Fibroblast of skin of back (primary cell): ENCODE data around the gene FGF12.

ENCODE experiments used
- DNase-seq: peaks from one replicate; pipeline ENCODE4 v3.0.0-alpha.2; 2013

FGF12 gene

DNA sequence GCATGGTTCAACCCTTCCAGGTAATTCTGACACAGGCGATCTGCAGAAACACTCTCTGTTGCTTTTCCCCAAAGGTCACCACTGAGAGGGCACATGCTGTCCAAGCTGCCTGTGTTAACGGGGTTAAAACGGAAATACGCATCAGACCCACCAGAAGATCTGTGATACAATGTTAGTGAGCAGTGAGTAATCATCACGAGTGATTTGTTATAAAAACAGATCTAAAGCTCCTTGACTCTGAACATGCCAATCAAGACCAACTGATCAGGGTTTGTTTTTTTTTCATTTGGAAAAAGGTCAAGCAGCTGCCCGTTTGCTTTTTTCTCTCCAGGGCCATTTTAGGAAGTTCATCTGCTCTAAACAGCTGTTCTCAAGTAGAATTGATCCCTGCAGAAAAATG, 43.2 kb downstream of the FGF12 start:
- no peak for DNase-seq

- DNase-seq, result no peak
Measured at GRCh38 chr3:192675958-192676649, 51.2 kb downstream of the FGF12 start.

GRCh38 chr3:192655628-192656027, 71.7 kb downstream of the FGF12 start:
- no peak for DNase-seq

DNA sequence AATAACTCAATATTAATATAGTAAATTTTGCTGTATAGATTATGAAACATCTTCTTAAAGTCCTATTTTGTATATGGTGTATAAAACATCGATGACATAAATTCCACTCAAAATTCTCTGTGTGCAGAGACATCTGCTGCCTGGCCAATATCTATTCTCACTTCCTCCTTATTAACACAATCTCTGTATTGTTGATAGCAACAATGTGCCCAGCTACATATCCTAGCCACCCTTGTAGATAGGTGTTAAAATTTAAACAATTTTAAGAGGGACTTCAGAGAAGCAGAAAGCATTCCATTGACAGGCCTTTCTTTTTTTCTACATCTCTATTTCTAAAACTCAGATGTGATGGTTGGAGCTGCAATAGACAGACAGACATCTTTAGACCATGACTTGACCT, 72.3 kb downstream of the FGF12 start:
- no peak for DNase-seq

GRCh38 chr3:192653862-192654261, 73.5 kb downstream of the FGF12 start:
- no peak for DNase-seq

- no peak for DNase-seq
Measured at GRCh38 chr3:192652727-192653126, 74.6 kb downstream of the FGF12 start.

DNA sequence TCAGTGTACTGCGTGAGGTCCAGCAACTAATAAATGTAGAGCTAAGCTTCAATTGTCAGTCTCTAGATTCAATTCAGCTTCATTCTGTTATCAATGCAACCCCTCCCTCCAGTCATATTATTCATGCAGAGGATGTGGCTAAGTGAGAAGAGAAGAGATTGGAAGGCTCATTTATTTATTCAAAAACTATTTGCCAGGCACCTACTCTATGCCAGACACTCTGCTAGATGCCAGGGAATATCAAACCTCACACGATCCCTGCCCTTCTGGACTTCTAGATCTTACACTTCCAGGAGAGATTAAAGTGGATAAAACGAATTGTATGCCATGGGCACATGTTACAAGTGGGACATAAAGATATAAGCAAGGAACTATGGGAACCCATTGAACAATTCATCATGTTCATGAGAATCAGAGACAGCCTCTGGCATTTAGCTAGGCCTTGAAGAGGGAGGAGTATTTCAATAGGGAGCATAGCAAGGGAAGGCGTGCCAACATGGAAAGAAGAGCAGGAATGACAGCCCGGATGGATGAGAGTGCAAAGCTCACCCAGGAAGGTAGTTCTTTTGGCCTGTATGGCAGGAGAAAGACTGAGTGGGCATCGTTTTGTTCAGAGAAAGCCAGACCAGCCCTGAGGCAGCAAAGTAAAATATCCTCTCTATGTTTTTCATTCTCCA, 75.4 kb downstream of the FGF12 start:
- DNase-seq, result no peak

DNA sequence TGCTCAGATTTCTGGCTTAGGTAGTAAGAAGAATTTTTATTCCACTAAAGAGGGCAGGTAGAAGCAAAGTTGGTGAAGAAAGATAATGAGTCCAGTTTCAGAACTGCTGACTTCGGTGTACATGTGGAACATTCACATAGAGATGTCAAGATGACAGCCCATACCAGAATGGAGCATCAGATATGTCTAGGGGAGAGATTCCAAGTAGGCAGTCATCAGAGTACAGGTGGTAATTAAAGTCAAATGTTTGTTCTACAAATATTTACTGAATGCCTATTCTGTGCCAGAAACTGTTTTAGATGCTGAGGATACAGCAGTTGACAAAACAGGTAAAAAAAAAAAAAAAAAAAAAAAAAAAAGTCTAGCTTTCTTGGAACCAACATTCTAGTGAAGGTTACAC, 81.9 kb downstream of the FGF12 start:
- DNase-seq, result no peak

- DNase-seq, result no peak
Measured at GRCh38 chr3:192642651-192643050, 84.7 kb downstream of the FGF12 start.

DNA sequence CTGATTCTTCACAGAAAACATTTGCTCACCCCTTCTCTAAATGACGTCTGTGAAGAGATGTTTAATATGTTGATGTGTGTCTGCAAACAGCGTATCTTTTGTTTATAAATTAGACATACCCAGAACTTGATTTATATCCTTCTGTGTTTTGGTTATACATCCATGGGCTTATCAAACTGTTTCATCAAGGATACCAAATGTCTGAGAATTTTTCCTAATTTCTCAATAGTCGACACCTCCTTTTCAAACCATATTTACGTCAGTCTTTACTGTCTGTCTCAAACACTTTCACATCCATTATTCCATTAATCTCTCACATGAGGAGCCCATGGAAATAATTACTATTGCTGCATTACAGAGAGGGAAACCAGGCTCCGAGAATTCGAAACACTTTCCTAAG, 85.4 kb downstream of the FGF12 start:
- DNase-seq, result no peak

DNA sequence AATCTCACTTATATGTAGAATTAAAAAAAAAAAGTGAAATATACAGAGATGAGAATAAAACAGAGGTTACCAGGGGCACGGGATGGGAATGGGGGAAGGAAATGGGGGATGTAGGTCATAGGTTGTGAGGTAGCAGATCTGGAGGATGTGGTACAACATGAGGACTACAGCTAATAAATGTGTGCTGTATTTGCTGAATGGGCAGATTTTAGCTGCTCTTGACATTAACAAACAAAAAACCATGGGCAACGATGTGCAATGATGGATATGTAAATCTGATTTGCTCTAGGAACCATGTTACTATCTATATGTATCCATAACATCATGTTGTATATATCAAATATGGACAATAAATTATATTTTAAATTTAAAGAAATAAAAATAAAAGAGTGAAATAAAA, 87.4 kb downstream of the FGF12 start:
- DNase-seq, result no peak

GRCh38 chr3:192637803-192638202, 89.5 kb downstream of the FGF12 start:
- no peak for DNase-seq

- DNase-seq, result no peak
Measured at GRCh38 chr3:192636517-192637444, 90.6 kb downstream of the FGF12 start.

DNA sequence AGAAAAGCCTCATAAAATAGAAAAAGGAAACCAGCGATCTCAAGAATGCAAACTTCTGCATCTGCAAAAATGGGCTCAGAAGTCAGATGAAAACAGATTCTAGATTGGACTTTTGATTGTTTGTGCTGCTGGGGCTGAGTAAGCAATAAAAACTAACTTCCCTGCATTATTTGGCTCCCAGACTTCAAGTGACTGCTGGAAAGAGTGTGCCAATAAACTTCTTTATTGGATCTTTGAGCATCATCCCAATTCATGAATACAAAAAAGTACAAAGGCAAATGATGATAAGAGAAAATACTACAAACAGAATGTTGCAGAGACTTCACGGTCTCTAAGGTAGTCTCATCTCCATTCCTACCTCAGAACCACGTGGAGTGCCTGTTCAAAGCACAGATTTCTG, 97.9 kb downstream of the FGF12 start:
- DNase-seq, result no peak

GRCh38 chr3:192621909-192622308, 105.4 kb downstream of the FGF12 start:
- DNase-seq, result no peak

GRCh38 chr3:192620275-192620674, 107.1 kb downstream of the FGF12 start:
- DNase-seq, result no peak

DNA sequence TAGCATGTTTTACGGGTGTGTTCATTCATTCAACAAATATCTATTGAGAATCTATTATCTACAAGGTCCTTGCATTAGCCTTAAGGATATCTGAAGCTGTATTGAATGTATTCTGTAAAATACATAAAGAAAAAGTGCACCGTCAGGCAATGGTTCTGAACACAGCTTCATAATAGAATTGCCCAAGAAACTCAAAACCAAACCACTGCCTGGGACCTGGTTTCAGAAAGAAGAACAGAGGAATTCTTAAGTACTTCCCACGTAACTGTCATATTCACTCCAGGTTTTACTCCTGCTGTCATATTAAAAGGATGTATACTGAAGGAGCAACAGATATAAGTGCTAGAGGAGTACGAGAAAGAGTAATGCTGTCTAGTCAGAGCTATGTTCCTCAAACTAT, 115.9 kb downstream of the FGF12 start:
- DNase-seq, result no peak

DNA sequence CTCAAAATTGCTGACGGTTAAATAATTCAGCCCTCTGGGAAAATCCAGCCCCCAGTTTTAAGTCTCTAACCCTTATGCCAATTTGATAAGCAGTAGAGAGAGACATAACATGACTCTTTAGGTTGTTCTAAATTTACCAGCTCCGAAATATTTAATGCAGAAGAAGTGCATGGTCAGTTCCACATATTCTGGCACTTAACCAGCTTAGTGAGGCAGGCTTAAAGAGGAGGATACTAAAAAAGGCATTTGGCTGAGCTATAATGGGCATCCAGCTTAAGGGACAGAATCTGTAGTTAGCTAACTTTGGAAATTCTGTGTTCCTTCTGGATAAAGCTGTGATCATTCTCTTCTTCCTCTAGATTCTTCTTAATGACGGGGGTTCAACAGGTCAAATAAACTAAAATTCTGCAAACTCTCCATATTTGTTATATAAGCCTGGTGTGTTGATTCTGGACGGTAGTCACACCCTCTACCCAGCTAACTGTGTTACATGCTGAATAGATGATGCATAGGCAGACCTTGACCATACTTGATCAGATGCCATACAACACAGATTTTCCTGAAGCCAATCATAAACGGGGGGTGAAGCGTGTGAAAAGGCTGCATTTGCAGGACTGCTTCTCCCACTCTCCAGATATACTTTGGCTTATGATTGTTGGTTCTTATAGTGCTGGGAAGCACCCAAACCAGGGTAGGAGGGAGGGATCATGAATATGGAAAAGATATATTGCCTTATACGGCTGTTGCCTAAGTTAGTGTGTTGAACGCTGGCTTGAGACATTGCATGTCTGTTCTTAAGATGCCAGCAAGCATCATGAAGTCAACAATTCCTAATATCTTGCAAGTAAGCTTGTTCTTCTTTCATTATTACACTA, 118.4 kb downstream of the FGF12 start:
- DNase-seq, result no peak

DNA sequence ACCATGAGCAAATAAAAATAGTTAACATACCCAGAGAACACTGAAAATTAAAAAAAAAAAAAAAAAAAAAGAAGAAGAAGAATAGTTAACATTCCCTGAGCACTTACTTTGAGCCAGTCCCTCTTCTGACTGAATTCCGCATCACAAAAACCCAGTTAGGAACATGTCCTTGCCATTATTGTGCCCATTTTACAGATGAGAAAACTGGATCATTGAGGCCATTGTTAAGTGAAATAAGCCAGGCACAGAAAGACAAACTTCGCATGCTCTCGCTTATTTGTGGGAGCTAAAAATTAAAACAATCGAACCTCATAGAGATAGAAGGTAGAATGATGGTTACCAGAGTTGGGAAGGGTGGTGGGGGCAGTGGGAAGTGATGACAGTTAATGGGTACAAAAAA, 119.5 kb downstream of the FGF12 start:
- DNase-seq, result no peak

GRCh38 chr3:192597913-192598312, 129.4 kb downstream of the FGF12 start:
- DNase-seq, result no peak

DNA sequence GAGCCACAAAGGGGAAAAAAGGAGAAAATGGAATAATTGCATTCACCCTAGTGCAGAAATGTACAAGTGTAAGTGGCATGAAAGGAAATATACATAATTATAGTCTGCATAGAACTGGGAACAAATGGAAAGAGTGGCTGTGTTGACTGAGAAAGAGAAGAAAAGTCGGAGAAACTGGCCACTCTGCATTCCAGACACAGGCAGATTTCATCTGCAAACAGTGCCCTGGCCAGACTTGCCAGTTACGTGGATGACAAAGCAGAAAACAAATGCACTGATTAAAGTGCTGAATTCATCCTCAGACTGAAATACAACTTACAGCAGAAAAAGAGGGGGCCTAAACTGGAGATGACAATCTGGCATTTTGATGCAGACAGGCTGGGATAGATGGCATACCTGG, 129.8 kb downstream of the FGF12 start:
- DNase-seq, result no peak

GRCh38 chr3:192578729-192579128, 148.6 kb downstream of the FGF12 start:
- DNase-seq, result no peak
